GM12878 (cell line): ENCODE measurements around the gene PMPCA.

Experiments
- BHLHE40 ChIP-seq, 2 experiments: fragments of 450-650 bp in 1 of 2; IDR thresholded peaks; 2 replicates each; pipeline ENCODE4 v1.6.1; 2011 to 2017; ENCODE audit warnings: low read depth in 2 of 2, borderline replicate concordance in 1 of 2, improper control_type of control experiment in 1 of 2, low read length in 1 of 2, mild to moderate bottlenecking in 1 of 2
- CTCF ChIP-seq, 3 experiments: IDR thresholded peaks in 2 of 3; conservative IDR thresholded peaks in 1 of 3; 2 replicates each; pipeline ENCODE4 v1.5.1; 2011; ENCODE audit warnings: low read depth in 3 of 3, low read length in 3 of 3, mild to moderate bottlenecking in 3 of 3, control low read depth in 2 of 3, moderate library complexity in 2 of 3, inconsistent platforms in 1 of 3, mixed read lengths in 1 of 3; ENCODE audit not compliant: control insufficient read depth in 2 of 3, insufficient read depth in 1 of 3; ENCODE audit errors: extremely low read depth in 1 of 3
- EP300 ChIP-seq, 2 experiments: fragments of 150-350 bp in 1 of 2; IDR thresholded peaks; 2 replicates each; pipeline ENCODE4 v1.6.1; 2011 to 2012; ENCODE audit warnings: low read depth in 2 of 2, low read length in 2 of 2, borderline replicate concordance in 1 of 2, improper control_type of control experiment in 1 of 2, inconsistent platforms in 1 of 2; ENCODE audit not compliant: control insufficient read depth in 1 of 2
- EZH2 ChIP-seq: IDR thresholded peaks from 2 replicates; pipeline ENCODE4 v1.6.1; 2012; ENCODE audit warnings: low read depth, mild to moderate bottlenecking, control low read depth, inconsistent platforms, low read length, borderline replicate concordance; ENCODE audit not compliant: control insufficient read depth
- KAT2A ChIP-seq: conservative IDR thresholded peaks from 2 replicates; pipeline ENCODE4 v1.6.1; 2011; ENCODE audit warnings: low read depth, low read length; ENCODE audit not compliant: control insufficient read depth
- MAX ChIP-seq: IDR thresholded peaks from 2 replicates; pipeline ENCODE4 v1.6.1; 2012; ENCODE audit warnings: low read depth, low read length, improper control_type of control experiment
- POLR2A ChIP-seq: IDR thresholded peaks from 2 replicates; pipeline ENCODE4 v1.6.1; 2011; ENCODE audit warnings: low read depth, mild to moderate bottlenecking, low read length
- SIX5 ChIP-seq: IDR thresholded peaks from 2 replicates; pipeline ENCODE4 v1.6.1; 2011; ENCODE audit warnings: mild to moderate bottlenecking, low read depth, low read length, moderate library complexity; ENCODE audit not compliant: severe bottlenecking
- TBL1XR1 ChIP-seq: IDR thresholded peaks from 2 replicates; pipeline ENCODE4 v1.6.1; 2012; ENCODE audit warnings: low read depth, low read length, improper control_type of control experiment
- TF ChIP-seq, protein P1 (sequence below): fragments of 150-350 bp; IDR thresholded peaks from 2 replicates; pipeline ENCODE4 v1.6.1; 2014; ENCODE audit warnings: mild to moderate bottlenecking, low read depth, low read length
- TF ChIP-seq, protein P2 (sequence below): fragments of 450-650 bp; IDR thresholded peaks from 2 replicates; pipeline ENCODE4 v1.6.1; 2018; ENCODE audit warnings: mild to moderate bottlenecking, low read depth, moderate library complexity; ENCODE audit not compliant: partially characterized antibody

- TF ChIP-seq KAT2A (no peak), CTCF (IDR thresholded peaks at IDR 0.05 in 2 of 3, conservative IDR thresholded peaks at IDR 0.05 in 1 of 3; ENCODE audit: control insufficient read depth in 2 of 3, extremely low read depth in 1 of 3, insufficient read depth in 1 of 3, low read depth in 3 of 3, low read length in 3 of 3) (no peak), EP300 (IDR thresholded peaks at IDR 0.05; ENCODE audit: borderline replicate concordance in 1 of 2, control insufficient read depth in 1 of 2, low read depth in 2 of 2, low read length in 2 of 2) (no peak), MAX (no peak), EZH2 (no peak), POLR2A (no peak), SIX5 (no peak), BHLHE40 (IDR thresholded peaks at IDR 0.05; ENCODE audit: borderline replicate concordance in 1 of 2, low read depth in 2 of 2, low read length in 1 of 2) (no peak), TBL1XR1 (no peak)
- TF ChIP-seq, protein P1, sequence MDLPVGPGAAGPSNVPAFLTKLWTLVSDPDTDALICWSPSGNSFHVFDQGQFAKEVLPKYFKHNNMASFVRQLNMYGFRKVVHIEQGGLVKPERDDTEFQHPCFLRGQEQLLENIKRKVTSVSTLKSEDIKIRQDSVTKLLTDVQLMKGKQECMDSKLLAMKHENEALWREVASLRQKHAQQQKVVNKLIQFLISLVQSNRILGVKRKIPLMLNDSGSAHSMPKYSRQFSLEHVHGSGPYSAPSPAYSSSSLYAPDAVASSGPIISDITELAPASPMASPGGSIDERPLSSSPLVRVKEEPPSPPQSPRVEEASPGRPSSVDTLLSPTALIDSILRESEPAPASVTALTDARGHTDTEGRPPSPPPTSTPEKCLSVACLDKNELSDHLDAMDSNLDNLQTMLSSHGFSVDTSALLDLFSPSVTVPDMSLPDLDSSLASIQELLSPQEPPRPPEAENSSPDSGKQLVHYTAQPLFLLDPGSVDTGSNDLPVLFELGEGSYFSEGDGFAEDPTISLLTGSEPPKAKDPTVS = no peak
- TF ChIP-seq, protein P2, sequence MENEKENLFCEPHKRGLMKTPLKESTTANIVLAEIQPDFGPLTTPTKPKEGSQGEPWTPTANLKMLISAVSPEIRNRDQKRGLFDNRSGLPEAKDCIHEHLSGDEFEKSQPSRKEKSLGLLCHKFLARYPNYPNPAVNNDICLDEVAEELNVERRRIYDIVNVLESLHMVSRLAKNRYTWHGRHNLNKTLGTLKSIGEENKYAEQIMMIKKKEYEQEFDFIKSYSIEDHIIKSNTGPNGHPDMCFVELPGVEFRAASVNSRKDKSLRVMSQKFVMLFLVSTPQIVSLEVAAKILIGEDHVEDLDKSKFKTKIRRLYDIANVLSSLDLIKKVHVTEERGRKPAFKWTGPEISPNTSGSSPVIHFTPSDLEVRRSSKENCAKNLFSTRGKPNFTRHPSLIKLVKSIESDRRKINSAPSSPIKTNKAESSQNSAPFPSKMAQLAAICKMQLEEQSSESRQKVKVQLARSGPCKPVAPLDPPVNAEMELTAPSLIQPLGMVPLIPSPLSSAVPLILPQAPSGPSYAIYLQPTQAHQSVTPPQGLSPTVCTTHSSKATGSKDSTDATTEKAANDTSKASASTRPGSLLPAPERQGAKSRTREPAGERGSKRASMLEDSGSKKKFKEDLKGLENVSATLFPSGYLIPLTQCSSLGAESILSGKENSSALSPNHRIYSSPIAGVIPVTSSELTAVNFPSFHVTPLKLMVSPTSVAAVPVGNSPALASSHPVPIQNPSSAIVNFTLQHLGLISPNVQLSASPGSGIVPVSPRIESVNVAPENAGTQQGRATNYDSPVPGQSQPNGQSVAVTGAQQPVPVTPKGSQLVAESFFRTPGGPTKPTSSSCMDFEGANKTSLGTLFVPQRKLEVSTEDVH = no peak
Measured at GRCh38 chr9:136405481-136405880, 5.0 kb upstream of the PMPCA start.
